Breast epithelium (tissue), 3 donors: ENCODE measurements around the gene AHCTF1.

ENCODE experiments used
- CTCF ChIP-seq, 3 donors: fragments of 450-650 bp; IDR thresholded peaks; one replicate each; pipeline ENCODE4 v1.5.1; 2016 to 2017; ENCODE audit warnings: antibody characterized with exemption in 3 of 3, mild to moderate bottlenecking in 3 of 3, moderate library complexity in 3 of 3
- POLR2A ChIP-seq: fragments of 450-650 bp; IDR thresholded peaks from one replicate; pipeline ENCODE4 v1.6.1; 2016; ENCODE audit warnings: antibody characterized with exemption, mild to moderate bottlenecking, moderate library complexity
- POLR2AphosphoS5 ChIP-seq, 3 donors: sonication (generic); formaldehyde crosslinking; IDR thresholded peaks; one replicate each; pipeline ENCODE4 v1.6.1; 2017; ENCODE audit warnings: antibody characterized with exemption in 3 of 3

GRCh38 chr1:246795906-246796694 lies 135.6 kb downstream of the AHCTF1 start:
- TF ChIP-seq CTCF (IDR thresholded peaks at IDR 0.05): no peak
- TF ChIP-seq POLR2A: no peak
- TF ChIP-seq POLR2AphosphoS5 (IDR thresholded peaks at IDR 0.05): no peak
